Measurements from ENCODE around the gene MIS18A.
A peak's percentile ranks its signal among the peaks of the same experiment; 100 is the strongest.
"Not testable (repeated sequence)": the region's sequence is repeated elsewhere in the genome, so short reads cannot be mapped to it uniquely, and the experiment has no call there.

The MIS18A gene, protein sequence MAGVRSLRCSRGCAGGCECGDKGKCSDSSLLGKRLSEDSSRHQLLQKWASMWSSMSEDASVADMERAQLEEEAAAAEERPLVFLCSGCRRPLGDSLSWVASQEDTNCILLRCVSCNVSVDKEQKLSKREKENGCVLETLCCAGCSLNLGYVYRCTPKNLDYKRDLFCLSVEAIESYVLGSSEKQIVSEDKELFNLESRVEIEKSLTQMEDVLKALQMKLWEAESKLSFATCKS

DNA sequence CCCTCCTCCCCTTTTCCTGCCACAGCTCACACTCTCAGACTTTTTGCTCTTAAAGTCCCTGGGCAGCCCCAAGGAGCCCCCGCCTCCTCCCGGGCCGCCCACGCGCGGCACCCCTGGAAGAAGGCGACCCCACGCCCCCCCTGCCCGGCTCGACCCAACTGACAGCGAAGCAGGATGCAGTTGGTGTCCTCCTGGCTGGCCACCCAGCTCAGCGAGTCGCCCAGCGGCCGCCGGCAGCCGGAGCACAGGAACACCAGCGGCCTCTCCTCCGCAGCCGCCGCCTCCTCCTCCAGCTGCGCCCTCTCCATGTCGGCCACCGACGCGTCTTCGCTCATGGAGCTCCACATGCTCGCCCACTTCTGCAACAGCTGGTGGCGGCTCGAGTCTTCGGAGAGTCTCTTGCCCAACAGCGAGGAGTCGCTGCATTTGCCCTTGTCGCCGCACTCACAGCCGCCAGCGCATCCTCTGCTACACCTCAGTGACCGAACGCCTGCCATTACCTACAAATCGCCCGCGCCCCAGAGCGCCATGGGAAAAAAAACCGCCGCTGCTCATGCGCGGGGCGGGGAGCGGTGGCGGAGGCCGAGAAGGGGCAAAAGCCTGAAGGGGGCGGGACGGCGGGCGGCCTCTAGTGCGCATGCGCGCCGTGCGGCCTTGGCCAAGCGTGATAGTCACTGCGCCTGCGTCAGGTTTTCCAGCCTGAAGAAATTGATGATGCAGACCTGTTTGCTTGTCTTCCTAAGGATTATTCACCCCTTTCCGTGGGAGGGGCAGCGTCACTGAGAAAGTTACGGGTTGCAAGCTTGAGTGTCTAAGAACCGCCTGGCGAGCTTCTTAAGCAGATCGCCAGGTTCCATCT is at the start of gene MIS18A:
Gene MIS18A (minus strand): TSS at position 532 of the 859 bp plus-strand sequence. CDS start 35 bp downstream, at position 497.
- peak; percentile 95 to 96 for DNase-seq (ENCODE audit: low read depth in 2 of 2, low spot score in 1 of 2)

DNA sequence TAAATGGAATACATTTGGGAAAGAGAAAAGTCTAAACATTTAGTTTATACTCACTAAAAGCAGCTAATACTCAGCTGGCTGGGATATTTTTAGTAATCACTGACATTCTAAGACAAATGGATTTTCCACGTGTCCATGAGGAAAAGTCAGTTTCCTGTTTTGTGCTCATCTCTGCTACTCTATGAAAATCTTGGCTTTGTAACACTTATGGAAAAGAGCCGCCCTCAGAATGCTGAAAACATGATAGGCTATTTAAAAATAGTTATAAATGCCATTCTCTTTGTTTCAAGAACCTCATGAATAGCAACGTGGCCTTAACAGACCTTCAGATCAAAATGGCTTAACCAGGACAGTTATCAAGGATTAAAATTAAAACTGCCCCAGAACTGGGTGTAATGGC is 49.7 kb upstream of the MIS18A start:
- no peak for DNase-seq (ENCODE audit: low read depth in 2 of 2, low spot score in 1 of 2)

DNA sequence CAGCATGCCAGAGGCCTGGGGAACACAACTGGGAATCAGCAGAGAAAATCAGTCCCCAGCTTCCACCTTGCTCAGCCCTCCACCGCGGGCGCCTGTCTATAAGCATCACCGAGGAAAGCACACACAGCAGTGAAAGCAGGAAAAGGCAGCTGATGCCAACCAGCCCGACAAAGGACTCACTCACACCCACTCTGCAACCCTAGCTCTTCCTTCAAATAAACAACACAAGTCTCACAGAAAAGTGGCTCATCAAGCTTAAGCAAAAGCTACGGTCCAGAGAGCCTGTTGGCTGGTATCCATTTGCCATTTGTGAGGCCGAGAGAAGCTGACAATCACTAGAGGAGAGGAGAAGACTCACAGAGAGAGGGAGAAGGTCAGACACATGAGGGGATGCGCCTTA is 46.9 kb upstream of the MIS18A start:
- no peak for DNase-seq (ENCODE audit: low read depth in 2 of 2, low spot score in 1 of 2)

DNA sequence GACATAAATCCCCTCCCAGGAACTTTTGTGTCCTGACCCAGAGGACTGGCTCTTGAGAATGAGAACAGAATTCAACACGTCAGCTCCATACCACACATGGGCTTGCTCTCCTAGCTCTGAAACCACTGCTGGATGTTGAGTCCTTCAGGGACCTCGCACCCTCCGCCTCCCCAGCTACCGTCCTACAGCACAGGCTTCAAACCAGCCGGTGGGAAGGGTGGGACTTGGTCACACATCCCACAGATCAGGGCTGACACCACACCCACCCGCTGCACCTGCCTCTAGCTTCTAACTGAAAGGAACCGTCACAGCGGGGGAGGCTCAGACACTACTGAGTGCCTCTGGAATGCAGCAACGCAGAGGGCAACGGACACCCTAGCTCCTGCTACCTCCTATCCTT is 43.8 kb upstream of the MIS18A start:
- DNase-seq (ENCODE audit: low read depth in 2 of 2, low spot score in 1 of 2) = no peak

DNA sequence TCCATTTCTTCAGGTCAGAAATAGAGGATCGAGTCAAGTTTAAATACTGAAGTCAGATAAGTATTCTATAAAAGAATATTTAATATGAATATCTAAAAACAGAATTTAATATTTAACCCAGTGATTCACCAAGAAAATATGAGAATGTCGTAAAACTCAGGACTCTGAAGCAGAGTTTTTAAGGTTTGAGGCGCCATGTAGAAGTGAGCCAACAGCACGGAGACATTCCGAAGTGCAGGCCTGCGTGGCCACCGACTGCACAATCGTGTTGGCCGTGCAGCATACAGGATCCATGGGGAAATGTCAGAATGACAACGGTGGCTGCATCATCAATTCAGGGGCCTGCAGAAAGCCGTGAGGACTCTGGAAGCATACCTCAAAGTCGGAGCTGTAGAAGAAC is 43.3 kb upstream of the MIS18A start:
- no peak for DNase-seq (ENCODE audit: low read depth in 2 of 2, low spot score in 1 of 2)

DNA sequence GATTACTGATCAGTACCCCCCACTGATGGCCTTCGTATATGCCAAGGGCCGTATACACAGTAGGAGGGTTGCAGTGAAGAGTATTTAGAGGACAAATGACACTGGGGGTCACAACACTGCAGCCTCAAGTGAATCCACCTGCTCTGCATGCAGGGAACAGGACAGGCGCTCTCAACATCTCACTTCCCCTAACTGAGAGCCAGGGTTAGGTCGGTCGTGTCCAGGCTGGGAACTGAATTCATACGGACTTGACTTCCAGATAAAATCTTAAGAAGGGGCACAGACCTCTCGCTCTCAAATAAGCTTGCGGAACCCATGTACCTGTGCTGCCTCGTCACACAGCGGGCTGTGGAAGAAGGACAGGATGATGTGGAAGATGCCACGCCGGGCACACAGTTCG is 42.6 kb upstream of the MIS18A start:
- DNase-seq (ENCODE audit: low read depth in 2 of 2, low spot score in 1 of 2) = no peak

DNA sequence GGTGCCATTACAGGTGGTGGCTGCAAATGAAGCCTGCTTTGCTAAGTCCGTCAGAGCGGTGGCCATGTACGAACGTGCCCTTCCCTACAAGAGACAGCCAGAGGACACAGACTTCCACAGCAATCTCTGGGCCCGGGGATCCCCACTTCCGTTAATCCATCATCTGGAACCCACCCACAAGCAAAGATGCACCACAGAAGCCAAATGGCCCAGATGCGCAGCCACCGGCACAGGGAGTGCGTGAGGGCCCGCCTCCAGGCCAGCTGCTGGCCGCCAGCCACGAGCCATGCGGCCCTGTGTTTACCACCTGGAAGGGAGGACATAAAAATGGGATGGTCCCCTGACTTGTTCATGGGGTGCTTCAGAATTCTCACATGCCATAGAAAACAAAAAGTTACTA is 41.9 kb upstream of the MIS18A start:
- no peak for DNase-seq (ENCODE audit: low read depth in 2 of 2, low spot score in 1 of 2)

DNA sequence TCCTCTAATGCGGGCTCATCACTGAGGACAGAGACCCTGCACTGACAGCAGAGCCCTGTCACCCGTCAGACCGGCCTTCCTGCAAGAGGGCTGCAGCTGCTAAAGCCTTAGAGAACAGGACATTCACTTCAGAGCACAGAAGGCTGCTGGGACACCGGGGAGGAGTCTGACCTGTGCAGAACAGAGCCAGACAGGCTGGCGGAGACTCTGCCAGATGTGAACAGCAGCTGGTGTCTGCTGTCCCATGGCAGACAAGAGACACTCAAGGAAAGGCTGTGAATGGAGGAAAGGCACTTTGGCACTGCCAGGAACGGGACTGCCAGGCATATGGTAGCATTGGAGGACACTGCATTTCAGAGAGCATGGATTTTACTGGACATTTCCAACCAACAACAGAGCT is 41.2 kb upstream of the MIS18A start:
- DNase-seq (ENCODE audit: low read depth in 2 of 2, low spot score in 1 of 2) = no peak

DNA sequence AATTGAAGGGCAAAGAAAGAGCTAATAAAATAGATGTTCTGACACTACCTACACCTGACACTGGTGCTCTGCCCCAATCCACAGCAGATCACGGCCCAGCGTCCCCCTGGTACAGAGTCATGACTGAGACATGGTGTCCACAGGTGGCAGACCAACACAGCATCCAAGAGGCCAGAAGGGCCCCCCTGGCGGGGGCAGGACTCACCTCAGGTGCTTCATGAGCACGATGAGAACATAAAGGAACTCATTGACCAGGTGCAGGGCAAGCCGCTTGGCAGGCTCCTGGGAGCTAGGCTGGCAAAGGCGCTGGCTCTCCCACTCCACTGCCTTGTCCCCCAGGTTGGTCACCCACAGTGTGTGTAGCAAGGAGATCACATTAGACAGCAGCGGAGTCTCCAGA is 40.2 kb upstream of the MIS18A start:
- DNase-seq (ENCODE audit: low read depth in 2 of 2, low spot score in 1 of 2) = no peak

DNA sequence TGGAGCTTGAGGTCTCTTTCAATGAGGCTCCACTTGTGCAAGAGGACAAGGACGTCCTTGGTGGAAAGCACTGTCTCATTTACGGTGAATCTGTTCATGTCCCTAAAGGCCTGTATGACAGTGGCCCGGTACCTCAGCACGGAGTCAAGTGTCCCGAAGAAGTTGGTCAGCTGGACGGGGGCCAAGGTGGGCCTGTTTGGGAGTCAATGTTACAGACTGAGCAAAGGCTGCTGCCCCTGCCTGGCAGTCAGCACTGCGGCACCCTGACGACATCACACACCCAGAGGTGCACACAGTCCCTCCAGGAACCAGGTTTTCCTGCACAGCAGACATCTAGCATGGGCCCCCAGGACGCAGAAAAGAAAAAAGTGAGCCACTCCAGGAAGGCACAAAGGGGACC is 38.9 kb upstream of the MIS18A start:
- no peak for DNase-seq (ENCODE audit: low read depth in 2 of 2, low spot score in 1 of 2)

DNA sequence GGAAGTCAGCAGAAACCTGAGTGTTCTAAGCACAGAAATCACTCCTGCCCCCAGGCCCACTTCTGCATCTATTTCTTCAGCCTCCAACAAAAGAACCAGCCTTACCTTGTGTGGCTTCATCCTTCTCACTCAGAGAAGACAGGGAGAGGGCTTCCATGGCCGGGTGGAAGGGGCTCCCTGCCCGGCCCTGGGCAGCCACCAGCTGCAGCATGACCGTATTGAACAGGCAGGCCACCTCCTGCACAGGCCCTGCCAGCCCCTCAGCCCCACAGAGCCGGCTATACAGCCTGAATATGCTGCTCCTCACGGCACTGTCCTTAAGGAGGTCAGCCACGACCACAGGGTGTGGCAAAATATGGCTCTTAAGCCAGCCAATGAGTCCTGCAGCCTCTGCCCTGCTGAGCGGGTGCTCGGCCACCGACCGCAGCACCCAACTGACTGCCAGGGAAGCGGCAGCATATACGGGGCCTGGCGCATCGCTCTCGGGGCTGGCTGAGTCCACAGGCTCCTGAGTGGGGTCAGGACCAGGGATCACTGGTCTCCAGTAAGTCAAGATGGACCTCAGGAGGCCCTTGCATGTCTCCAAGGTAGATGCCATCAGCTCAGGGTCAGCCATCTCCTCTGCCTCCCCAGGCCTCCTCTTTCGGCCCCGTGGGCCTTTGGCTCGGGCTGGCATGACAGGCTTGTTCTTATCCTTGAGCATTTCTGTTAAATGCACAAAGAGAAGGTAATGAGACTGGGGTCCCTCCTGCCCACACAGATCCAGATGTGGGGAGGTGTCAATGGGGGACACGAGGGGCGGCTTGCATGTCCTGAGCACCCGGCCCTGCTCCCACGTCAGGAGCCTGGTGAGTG is 37.7 kb upstream of the MIS18A start:
- DNase-seq (ENCODE audit: low read depth in 2 of 2, low spot score in 1 of 2) = no peak

DNA sequence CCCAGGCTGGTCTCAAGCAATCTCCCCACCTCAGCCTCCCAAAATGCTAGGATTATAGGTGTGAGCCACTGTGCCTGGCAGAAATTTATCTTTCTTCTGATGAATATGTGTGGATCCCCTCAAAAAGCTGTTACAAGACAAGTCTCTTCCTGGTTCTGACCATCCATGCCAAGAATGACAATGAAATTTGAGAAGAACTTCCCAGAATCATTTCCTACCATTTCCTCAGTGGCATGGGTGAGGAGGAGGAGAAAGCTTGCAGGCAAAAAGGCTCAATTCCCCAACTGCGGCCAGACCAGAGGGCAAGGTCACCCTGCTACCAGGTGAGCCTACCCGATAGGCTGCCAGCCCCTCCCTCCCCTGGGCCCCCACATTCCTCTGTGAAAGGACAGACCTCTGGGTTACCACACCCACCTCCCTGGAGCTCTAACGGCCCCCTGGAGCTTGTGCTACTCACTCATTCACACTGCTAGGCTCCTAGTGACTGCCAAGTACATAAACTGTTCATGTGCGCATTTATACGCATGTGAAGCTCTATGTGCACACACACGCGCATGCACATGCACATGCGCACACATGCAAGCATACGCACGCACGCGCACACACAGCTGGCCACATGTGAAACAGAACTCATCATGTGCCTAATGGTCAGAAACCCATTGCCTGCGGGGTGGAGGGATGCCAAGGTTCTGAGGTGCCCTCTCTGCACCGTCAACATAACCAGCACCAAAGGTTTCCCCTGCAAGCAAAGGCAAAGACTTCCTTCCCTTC is 36.8 kb upstream of the MIS18A start:
- DNase-seq (ENCODE audit: low read depth in 2 of 2, low spot score in 1 of 2) = no peak

DNA sequence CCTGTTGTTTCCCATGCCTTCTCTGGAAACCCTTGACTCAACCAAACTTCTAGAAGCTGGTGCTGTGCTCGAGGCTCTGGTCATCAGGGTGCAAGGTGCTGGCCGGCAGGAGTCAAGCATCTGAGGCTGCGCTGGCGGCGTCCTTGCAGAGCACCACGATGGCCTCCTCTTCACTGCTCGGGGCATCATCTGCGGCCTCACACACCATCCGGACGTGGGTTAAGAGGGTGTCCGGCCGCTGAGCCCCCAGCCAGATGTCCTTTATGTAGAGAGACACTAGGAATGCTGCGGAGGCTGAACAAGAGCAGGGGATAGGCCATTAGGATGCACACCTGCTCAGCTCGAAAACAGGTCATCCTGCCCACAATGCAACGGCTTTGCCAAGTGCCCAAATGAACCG is 36.0 kb upstream of the MIS18A start:
- DNase-seq (ENCODE audit: low read depth in 2 of 2, low spot score in 1 of 2) = no peak

DNA sequence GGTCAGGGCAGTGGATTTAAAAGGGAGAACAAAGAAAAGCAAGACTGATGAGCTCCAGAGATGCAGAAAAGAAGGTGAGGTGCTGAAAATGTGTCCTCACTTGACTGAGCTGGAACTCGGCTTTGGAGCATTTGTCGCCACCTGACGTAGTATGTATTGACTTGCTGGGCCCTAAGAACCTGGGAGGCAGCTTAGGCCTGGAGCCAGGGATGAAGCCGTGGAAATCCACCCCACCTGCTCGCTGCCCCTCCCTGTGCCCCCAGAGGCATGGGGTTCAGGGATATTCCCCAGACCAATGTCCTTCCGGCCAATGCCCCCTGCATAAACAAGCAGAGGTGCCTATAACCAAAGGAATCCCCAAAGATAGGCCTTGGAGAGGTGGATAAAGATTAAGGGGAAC is 34.1 kb upstream of the MIS18A start:
- DNase-seq (ENCODE audit: low read depth in 2 of 2, low spot score in 1 of 2) = no peak

DNA sequence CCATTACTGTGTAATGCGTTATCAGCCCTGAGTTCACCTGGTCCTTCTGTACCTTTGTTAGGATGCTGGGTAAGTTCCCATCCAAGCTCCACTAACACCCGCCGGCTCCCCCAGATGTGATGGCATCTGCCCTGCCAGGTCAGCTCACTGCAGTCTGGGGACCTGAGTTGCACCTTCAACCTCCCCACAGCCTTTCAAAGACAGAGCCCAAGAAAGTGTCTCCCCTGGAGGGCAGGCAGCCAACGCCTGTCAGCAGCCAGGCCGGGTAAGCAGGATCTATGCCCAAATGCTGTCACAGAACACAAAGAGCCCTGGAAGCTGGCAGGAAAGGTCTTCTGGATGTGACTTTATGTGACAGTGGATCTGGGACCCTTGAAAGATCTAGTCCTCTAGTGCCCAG is 33.5 kb upstream of the MIS18A start:
- DNase-seq (ENCODE audit: low read depth in 2 of 2, low spot score in 1 of 2) = no peak

DNA sequence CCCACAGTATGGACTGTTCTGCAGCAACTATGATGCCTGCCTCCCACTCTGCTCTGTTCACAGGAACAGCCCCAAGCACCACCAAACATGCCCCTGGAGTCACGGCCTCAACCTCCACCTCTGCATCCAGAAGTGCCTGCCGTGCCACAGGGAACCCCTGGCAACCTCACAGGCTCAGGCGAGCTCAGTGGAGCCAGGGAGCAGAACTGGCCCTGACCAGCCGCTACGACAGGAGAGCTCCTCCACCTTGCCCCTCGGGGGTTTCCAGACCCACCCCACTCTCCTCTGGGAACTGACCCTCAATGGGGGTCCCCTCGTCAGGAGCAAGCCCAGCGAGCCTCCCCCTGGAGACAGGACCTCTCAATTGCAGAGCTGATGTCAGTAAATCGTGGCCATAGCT is 32.8 kb upstream of the MIS18A start:
- no peak for DNase-seq (ENCODE audit: low read depth in 2 of 2, low spot score in 1 of 2)

DNA sequence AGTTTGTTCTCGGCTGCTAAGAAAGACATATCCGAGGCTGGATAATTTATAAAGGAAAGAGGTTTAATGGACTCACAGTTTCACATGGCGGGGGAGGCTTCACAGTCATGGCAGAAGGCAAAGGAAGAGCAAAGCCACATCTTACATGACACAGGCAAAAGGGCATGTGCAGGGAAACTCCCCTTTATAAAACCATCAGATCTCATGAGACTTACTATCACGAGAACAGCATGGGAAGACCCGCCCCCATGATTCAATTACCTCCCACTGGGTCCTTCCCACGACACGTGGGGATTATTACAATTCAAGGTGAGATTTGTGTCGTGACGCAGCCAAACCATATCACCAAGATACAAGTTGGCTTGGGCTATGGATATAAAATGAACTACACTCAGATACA is 32.1 kb upstream of the MIS18A start:
- DNase-seq (ENCODE audit: low read depth in 2 of 2, low spot score in 1 of 2) = not testable (repeated sequence)

DNA sequence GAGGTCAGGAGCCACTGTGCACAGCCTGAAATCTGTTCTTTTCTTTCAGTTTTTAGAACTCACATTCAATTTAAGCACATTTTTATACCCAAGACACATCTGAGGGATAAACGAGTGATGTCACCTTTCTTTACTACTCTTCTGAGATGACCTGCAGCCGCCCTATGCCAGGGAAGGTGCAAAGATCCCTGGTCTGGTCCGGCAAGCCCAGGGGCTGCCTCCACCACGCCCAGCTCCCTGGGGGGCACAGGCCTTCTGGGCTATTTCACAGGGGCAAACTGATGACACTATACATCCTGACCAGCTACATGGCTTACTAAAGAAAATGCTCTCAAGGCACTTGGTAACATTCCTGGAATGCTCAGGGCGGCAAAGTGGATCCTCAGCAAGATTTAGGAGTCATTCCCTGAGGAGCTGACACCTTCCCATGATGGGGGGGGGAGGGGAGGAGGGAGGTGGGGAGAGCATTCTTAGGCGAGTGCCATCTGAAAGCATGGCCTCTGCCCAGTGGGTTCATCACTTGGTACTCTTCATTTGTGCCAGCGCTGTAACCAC is 31.1 kb upstream of the MIS18A start:
- no peak for DNase-seq (ENCODE audit: low read depth in 2 of 2, low spot score in 1 of 2)

DNA sequence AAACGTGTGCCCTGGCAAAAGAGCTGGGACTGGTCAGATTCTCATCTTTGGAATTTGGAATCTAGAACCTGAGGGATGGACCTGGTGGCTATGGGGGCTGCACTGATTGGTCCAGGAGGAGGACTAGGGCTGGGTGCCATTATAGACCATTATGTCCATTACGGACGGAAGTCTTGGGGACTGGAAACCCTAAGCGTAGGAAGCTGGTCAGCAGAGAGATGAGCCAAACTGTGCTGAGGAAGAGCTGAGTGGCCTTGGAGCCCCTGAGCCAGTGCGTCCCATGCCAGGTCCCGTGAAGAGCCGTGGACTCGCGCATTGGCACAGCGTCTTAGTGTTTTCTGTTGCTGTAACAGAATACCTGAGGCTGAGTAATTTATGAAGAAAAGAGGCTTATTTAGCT is 29.8 kb upstream of the MIS18A start:
- DNase-seq (ENCODE audit: low read depth in 2 of 2, low spot score in 1 of 2) = no peak

DNA sequence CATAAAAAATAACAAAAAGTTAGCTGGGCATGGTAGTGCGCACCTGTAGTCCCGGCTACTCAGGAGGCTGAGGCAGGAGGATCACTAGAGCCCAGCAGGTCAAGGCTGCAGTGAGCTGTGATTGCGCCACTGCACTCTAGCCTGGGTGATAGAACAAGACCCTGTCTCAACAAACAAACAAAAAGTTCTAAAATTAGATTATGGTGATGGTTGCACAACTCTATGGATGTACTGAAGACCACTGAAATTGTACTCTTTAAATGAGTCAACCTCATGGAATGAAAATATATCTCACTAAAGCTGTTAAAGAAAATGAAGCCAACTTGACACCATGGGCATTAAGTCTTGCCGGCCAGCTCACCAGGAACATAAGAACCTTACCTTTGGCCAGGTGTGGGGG is 28.9 kb upstream of the MIS18A start:
- no peak for DNase-seq (ENCODE audit: low read depth in 2 of 2, low spot score in 1 of 2)
